Neural cell (in vitro differentiated cells): ENCODE measurements around the gene NEK6. TPM values are rescaled to one million over a fixed set of nuclear protein-coding genes. Genes with fewer than 3 reads are reported as not detected.

ENCODE experiments used
- H2AFZ ChIP-seq: fragments of 200-600, 300-800 bp; sonication (generic), shearing (Covaris generic); 2 replicates; pipeline ENCODE4 v1.6.0; 2014; ENCODE audit warnings: low read depth, mild to moderate bottlenecking, antibody characterized with exemption, low read length, moderate library complexity
- H3F3A ChIP-seq: fragments of 200-600 bp; shearing (Covaris generic); 2 replicates; pipeline ENCODE4 v1.6.1; 2016; ENCODE audit warnings: mild to moderate bottlenecking, moderate library complexity, mixed read lengths, antibody characterized with exemption, low read length; ENCODE audit not compliant: insufficient read depth, poor library complexity, severe bottlenecking
- H3K27ac ChIP-seq: fragments of 200-600, 300-800 bp; sonication (generic), shearing (Covaris generic); 2 replicates; pipeline ENCODE4 v1.5.1; 2014; ENCODE audit warnings: mild to moderate bottlenecking, low read length, moderate library complexity
- H3K27me3 ChIP-seq: fragments of 300-800, 200-600 bp; sonication (generic), shearing (Covaris generic); 2 replicates; pipeline ENCODE4 v1.6.0; 2014; ENCODE audit warnings: mild to moderate bottlenecking, low read depth, low read length, moderate library complexity; ENCODE audit not compliant: insufficient read depth
- H3K36me3 ChIP-seq: fragments of 300-800, 200-600 bp; sonication (generic), shearing (Covaris generic); 2 replicates; pipeline ENCODE4 v1.5.1; 2014; ENCODE audit warnings: mild to moderate bottlenecking, antibody characterized with exemption, low read length, moderate library complexity; ENCODE audit not compliant: insufficient read depth
- H3K4me2 ChIP-seq: fragments of 300-800, 200-600 bp; sonication (generic), shearing (Covaris generic); 2 replicates; pipeline ENCODE4 v1.6.0; 2014; ENCODE audit warnings: mild to moderate bottlenecking, low read length
- H3K4me3 ChIP-seq: fragments of 300-800, 200-600 bp; sonication (generic), shearing (Covaris generic); 2 replicates; pipeline ENCODE4 v1.5.1; 2014; ENCODE audit warnings: mild to moderate bottlenecking, low read length, moderate library complexity
- H3K79me2 ChIP-seq: fragments of 200-600 bp; shearing (Covaris generic); replicated peaks from 2 replicates; pipeline ENCODE4 v1.6.0; 2014; ENCODE audit warnings: mild to moderate bottlenecking, low read length, moderate library complexity; ENCODE audit not compliant: insufficient read depth
- H3K9ac ChIP-seq: fragments of 300-800, 200-600 bp; sonication (generic), shearing (Covaris generic); 2 replicates; pipeline ENCODE4 v1.6.1; 2016; ENCODE audit warnings: mild to moderate bottlenecking, low read length, mixed read lengths
- H3K9me2 ChIP-seq: fragments of 200-600 bp; shearing (Covaris generic); 2 replicates; pipeline ENCODE4 v1.6.1; 2016; ENCODE audit warnings: mild to moderate bottlenecking, low read length, mixed read lengths; ENCODE audit not compliant: insufficient read depth
- H3K9me3 ChIP-seq: fragments of 200-600, 300-800 bp; sonication (generic), shearing (Covaris generic); 2 replicates; pipeline ENCODE4 v1.6.1; 2016; ENCODE audit warnings: mild to moderate bottlenecking, mixed run types, low read length, moderate library complexity, mixed read lengths
- H4K20me1 ChIP-seq: fragments of 200-600 bp; shearing (Covaris generic); 2 replicates; pipeline ENCODE4 v1.6.1; 2016; ENCODE audit warnings: mild to moderate bottlenecking, mixed run types; ENCODE audit not compliant: insufficient read depth
- EP300 ChIP-seq: fragments of 450-650 bp; conservative IDR thresholded peaks from 2 replicates; pipeline ENCODE4 v1.6.1; 2014; ENCODE audit warnings: antibody characterized with exemption, mild to moderate bottlenecking, moderate library complexity; ENCODE audit not compliant: poor library complexity, severe bottlenecking
- EZH2 ChIP-seq: fragments of 200-600, 300-800 bp; shearing (Covaris generic), sonication (generic); IDR thresholded peaks from 2 replicates; pipeline ENCODE4 v1.6.1; 2014; ENCODE audit warnings: antibody characterized with exemption, low read length, borderline replicate concordance, mild to moderate bottlenecking; ENCODE audit not compliant: insufficient read depth, poor library complexity, severe bottlenecking
- MXI1 ChIP-seq: fragments of 450-650 bp; conservative IDR thresholded peaks from 2 replicates; pipeline ENCODE4 v1.6.1; 2014; ENCODE audit warnings: antibody characterized with exemption, mild to moderate bottlenecking; ENCODE audit not compliant: poor library complexity, severe bottlenecking
- POLR2AphosphoS5 ChIP-seq: IDR thresholded peaks from 2 replicates; pipeline ENCODE4 v1.6.1; 2012
- RAD21 ChIP-seq: fragments of 450-650 bp; conservative IDR thresholded peaks from 2 replicates; pipeline ENCODE4 v1.6.1; 2014; ENCODE audit warnings: antibody characterized with exemption, mild to moderate bottlenecking, moderate library complexity
- SMC3 ChIP-seq: fragments of 450-650 bp; conservative IDR thresholded peaks from 2 replicates; pipeline ENCODE4 v1.6.1; 2014; ENCODE audit warnings: antibody characterized with exemption, mild to moderate bottlenecking, moderate library complexity; ENCODE audit not compliant: poor library complexity
- TAF1 ChIP-seq: IDR thresholded peaks from 2 replicates; pipeline ENCODE4 v1.6.1; 2012; ENCODE audit warnings: low read depth
- polyA plus RNA-seq: library from polyadenylated mRNA; depleted of rRNA; stranded (reverse); fragments of >200 nt; gene quantifications from 2 replicates; pipeline ENCODE4 v1.2.3, GENCODE V29; 2014
- TF ChIP-seq, protein P1 (sequence below): fragments of 450-650 bp; IDR thresholded peaks from 2 replicates; pipeline ENCODE4 v1.5.1; 2014; ENCODE audit warnings: antibody characterized with exemption, mild to moderate bottlenecking, moderate library complexity; ENCODE audit not compliant: poor library complexity, severe bottlenecking
- TF ChIP-seq, protein P2 (sequence below): IDR thresholded peaks from 2 replicates; pipeline ENCODE4 v1.6.1; 2012; ENCODE audit warnings: borderline replicate concordance

The NEK6 gene
- polyA plus RNA-seq, 1 donor from 2014 or later = 4.6 TPM

DNA sequence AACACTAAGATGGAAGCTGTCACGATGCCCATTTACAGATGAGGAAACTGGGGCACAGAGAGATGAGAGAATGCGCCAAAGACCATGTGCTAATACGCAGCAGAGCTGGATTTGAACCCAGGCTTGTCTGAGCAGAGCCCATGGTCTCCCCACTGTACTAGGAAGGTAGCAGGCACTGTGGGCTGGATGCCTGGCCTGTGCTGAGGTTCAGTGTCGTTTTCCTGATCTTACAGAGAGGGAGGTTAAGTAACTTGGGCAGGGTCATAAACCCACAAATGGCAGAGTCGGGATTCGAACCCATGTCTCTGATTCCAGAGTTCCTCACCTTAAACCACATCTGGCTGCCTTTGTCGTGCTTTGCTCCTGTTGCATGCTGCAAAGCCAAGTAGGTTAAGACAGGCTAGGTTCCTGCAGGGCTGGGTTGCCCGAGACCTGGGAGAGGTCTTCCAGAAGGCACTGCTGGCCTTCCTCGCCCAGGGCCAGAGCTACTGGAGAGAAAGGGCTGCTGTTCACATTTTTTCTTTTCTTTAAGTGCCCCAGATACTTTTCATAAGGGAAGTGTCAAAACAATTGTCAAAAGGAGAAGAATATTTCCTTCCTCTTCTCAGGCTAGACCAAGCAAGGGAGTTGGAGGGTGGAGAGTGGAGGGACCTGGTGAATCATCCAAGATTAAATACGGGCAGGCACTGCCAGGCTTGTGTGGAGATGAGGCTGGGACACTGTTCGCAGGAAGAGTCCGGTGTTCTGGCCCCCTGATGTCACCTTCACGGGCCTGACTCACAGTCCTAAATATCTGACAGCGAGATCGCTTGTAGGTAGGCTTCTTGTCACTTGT, 3.2 kb downstream of the NEK6 start:
- Histone ChIP-seq H3K27me3 (no peaks in the 10 kb centered on the region), H3K9me3 (no peaks in the 10 kb centered on the region), H3K9me2 (no peaks in the 10 kb centered on the region), H4K20me1 (no peaks in the 10 kb centered on the region), H3K79me2 (peaks cover 36% of the 10 kb centered on the region), H3K27ac (no peak overlapping the region), H3F3A (no peaks in the 10 kb centered on the region), H3K9ac (no peak overlapping the region), H3K4me2 (peak overlapping the region; percentile 28), H3K4me3 (peak overlapping the region; percentile 43), H2AFZ (no peak overlapping the region), H3K36me3 (no peaks in the 10 kb centered on the region)
- TF ChIP-seq, protein P1, sequence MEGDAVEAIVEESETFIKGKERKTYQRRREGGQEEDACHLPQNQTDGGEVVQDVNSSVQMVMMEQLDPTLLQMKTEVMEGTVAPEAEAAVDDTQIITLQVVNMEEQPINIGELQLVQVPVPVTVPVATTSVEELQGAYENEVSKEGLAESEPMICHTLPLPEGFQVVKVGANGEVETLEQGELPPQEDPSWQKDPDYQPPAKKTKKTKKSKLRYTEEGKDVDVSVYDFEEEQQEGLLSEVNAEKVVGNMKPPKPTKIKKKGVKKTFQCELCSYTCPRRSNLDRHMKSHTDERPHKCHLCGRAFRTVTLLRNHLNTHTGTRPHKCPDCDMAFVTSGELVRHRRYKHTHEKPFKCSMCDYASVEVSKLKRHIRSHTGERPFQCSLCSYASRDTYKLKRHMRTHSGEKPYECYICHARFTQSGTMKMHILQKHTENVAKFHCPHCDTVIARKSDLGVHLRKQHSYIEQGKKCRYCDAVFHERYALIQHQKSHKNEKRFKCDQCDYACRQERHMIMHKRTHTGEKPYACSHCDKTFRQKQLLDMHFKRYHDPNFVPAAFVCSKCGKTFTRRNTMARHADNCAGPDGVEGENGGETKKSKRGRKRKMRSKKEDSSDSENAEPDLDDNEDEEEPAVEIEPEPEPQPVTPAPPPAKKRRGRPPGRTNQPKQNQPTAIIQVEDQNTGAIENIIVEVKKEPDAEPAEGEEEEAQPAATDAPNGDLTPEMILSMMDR = no peak
- TF ChIP-seq SMC3 (no peak), EZH2 (no peak), EP300 (peak; percentile 23), MXI1 (no peak), POLR2AphosphoS5 (no peak), TAF1 (no peak)
- TF ChIP-seq, protein P2, sequence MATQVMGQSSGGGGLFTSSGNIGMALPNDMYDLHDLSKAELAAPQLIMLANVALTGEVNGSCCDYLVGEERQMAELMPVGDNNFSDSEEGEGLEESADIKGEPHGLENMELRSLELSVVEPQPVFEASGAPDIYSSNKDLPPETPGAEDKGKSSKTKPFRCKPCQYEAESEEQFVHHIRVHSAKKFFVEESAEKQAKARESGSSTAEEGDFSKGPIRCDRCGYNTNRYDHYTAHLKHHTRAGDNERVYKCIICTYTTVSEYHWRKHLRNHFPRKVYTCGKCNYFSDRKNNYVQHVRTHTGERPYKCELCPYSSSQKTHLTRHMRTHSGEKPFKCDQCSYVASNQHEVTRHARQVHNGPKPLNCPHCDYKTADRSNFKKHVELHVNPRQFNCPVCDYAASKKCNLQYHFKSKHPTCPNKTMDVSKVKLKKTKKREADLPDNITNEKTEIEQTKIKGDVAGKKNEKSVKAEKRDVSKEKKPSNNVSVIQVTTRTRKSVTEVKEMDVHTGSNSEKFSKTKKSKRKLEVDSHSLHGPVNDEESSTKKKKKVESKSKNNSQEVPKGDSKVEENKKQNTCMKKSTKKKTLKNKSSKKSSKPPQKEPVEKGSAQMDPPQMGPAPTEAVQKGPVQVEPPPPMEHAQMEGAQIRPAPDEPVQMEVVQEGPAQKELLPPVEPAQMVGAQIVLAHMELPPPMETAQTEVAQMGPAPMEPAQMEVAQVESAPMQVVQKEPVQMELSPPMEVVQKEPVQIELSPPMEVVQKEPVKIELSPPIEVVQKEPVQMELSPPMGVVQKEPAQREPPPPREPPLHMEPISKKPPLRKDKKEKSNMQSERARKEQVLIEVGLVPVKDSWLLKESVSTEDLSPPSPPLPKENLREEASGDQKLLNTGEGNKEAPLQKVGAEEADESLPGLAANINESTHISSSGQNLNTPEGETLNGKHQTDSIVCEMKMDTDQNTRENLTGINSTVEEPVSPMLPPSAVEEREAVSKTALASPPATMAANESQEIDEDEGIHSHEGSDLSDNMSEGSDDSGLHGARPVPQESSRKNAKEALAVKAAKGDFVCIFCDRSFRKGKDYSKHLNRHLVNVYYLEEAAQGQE = no peak

GRCh38 chr9:124261736-124262648, 4.2 kb downstream of the NEK6 start:
- peaks cover 46% of the 10 kb centered on the region for H3K79me2 ChIP-seq
- H4K20me1 ChIP-seq = no peaks in the 10 kb centered on the region
- peak overlapping the region; percentile 28 for H3K4me2 ChIP-seq
- no peak overlapping the region for H3K9ac ChIP-seq
- H3K9me3 ChIP-seq = no peaks in the 10 kb centered on the region
- no peak overlapping the region for H3K27ac ChIP-seq
- no peaks in the 10 kb centered on the region for H3K36me3 ChIP-seq
- no peaks in the 10 kb centered on the region for H3K9me2 ChIP-seq
- no peaks in the 10 kb centered on the region for H3K27me3 ChIP-seq
- TF ChIP-seq RAD21 (no peak), EP300 (no peak), MXI1 (no peak), POLR2AphosphoS5 (no peak), SMC3 (no peak), TAF1 (no peak), EZH2 (no peak)
- TF ChIP-seq, protein P1 = no peak
- TF ChIP-seq, protein P2 = no peak
- no peaks in the 10 kb centered on the region for H3F3A ChIP-seq
- peak overlapping the region; percentile 43 for H3K4me3 ChIP-seq
- H2AFZ ChIP-seq = no peak overlapping the region
